D721Med (cell line): ENCODE data around the gene TUBA4A.

Experiments used
- DNase-seq: peaks from one replicate; pipeline ENCODE4 v3.0.0; 2011; ENCODE audit warnings: low spot score; ENCODE audit not compliant: insufficient read length
- FAIRE-seq: peaks from 2 replicates; lab custom pipeline; 2011; peaks lifted over from hg19 to GRCh38; lab: Jason Lieb, UNC
- CTCF ChIP-seq: IDR thresholded peaks from 2 replicates; pipeline ENCODE4 v1.5.1; 2012; ENCODE audit warnings: mild to moderate bottlenecking, control low read depth; ENCODE audit not compliant: insufficient read depth; ENCODE audit errors: missing control alignments

Gene TUBA4A

GRCh38 chr2:219252084-219252483 lies 1.6 kb downstream of the TUBA4A start:
- TF ChIP-seq CTCF = no peak
- FAIRE-seq (no peak), DNase-seq (no peak)

GRCh38 chr2:219251656-219252055 lies 2.1 kb downstream of the TUBA4A start:
- no peak for TF ChIP-seq CTCF
- DNase-seq (no peak), FAIRE-seq (no peak)

- FAIRE-seq (no peak), DNase-seq (no peak)
- no peak for TF ChIP-seq CTCF
Measured at GRCh38 chr2:219250049-219250781, 3.5 kb downstream of the TUBA4A start.

GRCh38 chr2:219249203-219249980 lies 4.3 kb downstream of the TUBA4A start:
- DNase-seq (no peak), FAIRE-seq (no peak)
- TF ChIP-seq CTCF = no peak

- DNase-seq (no peak), FAIRE-seq (no peak)
- no peak for TF ChIP-seq CTCF
Measured at GRCh38 chr2:219248845-219249202, 4.9 kb downstream of the TUBA4A start.

GRCh38 chr2:219247678-219248642 lies 5.8 kb downstream of the TUBA4A start:
- FAIRE-seq (no peak), DNase-seq (no peak)
- TF ChIP-seq CTCF = no peak
